Brain microvascular endothelial cell (primary cell): ENCODE results near the gene MEGF11.

Experiments
- DNase-seq: peaks from one replicate; pipeline ENCODE4 v3.0.0-alpha.2; 2020
- H3K27ac ChIP-seq: fragments of 250-450 bp; sonication (Bioruptor Pico); 2 replicates; pipeline ENCODE4 v1.5.1; 2020; ENCODE audit warnings: mild to moderate bottlenecking, moderate library complexity
- H3K27me3 ChIP-seq: fragments of 250-450 bp; sonication (Bioruptor Pico); replicated peaks from 2 replicates; pipeline ENCODE4 v1.5.1; 2020; ENCODE audit warnings: mild to moderate bottlenecking
- H3K36me3 ChIP-seq: fragments of 250-450 bp; sonication (Bioruptor Pico); replicated peaks from 2 replicates; pipeline ENCODE4 v1.5.1; 2020; ENCODE audit warnings: mild to moderate bottlenecking
- H3K4me3 ChIP-seq: 2 replicates; pipeline ENCODE4 v1.5.1; 2011; ENCODE audit warnings: low read depth, mild to moderate bottlenecking, control low read depth, low read length, moderate library complexity
- CTCF ChIP-seq: IDR thresholded peaks from 2 replicates; pipeline ENCODE4 v1.5.1; 2011; ENCODE audit warnings: low read depth, mild to moderate bottlenecking, moderate library complexity, low read length, control low read depth, inconsistent platforms; ENCODE audit errors: missing control alignments
- in situ Hi-C: cut with HindIII; loops from 2 replicates; pipeline ENCODE4 v1.10.0; 2017; ENCODE audit warnings: low sequenced_read_pairs, low pct_ligation_motif_present

The MEGF11 gene

GRCh38 chr15:66211670-66212562, 41.6 kb downstream of the MEGF11 start:
- no peaks in the 10 kb centered on the region for H3K36me3 ChIP-seq
- H3K4me3 ChIP-seq, result no peak overlapping the region
- H3K27me3 ChIP-seq, result peaks cover 2% of the 10 kb centered on the region
- TF ChIP-seq CTCF, result no peak
- no peak overlapping the region for H3K27ac ChIP-seq
- DNase-seq, result no peak
- in situ Hi-C loops, result no loop called here

- in situ Hi-C loops, result no loop called here
Observed at GRCh38 chr15:66210684-66211083, 42.9 kb downstream of the MEGF11 start.

GRCh38 chr15:66198757-66199156, 54.8 kb downstream of the MEGF11 start:
- Histone ChIP-seq H3K27ac (no peak overlapping the region), H3K27me3 (no peaks in the 10 kb centered on the region), H3K4me3 (no peak overlapping the region), H3K36me3 (no peaks in the 10 kb centered on the region)
- in situ Hi-C loops, result no loop called here
- no peak for DNase-seq
- TF ChIP-seq CTCF, result no peak

More at GRCh38 chr15:66210684-66211083, 42.9 kb downstream of the MEGF11 start:
- Histone ChIP-seq H3K27ac (no peak overlapping the region), H3K27me3 (peaks cover 2% of the 10 kb centered on the region), H3K4me3 (no peak overlapping the region), H3K36me3 (no peaks in the 10 kb centered on the region)
- DNase-seq, result no peak
- TF ChIP-seq CTCF, result no peak

GRCh38 chr15:66196602-66197001, 56.9 kb downstream of the MEGF11 start:
- H3K27ac ChIP-seq, result no peak overlapping the region
- in situ Hi-C loops, result no loop called here

GRCh38 chr15:66195621-66196230, 57.8 kb downstream of the MEGF11 start:
- no peaks in the 10 kb centered on the region for H3K27me3 ChIP-seq
- DNase-seq, result no peak
- TF ChIP-seq CTCF, result no peak
- in situ Hi-C loops, result no loop called here
- no peaks in the 10 kb centered on the region for H3K36me3 ChIP-seq
- no peak overlapping the region for H3K4me3 ChIP-seq
- H3K27ac ChIP-seq, result no peak overlapping the region

More at GRCh38 chr15:66196602-66197001, 56.9 kb downstream of the MEGF11 start:
- no peaks in the 10 kb centered on the region for H3K27me3 ChIP-seq
- TF ChIP-seq CTCF, result no peak
- no peak overlapping the region for H3K4me3 ChIP-seq
- H3K36me3 ChIP-seq, result no peaks in the 10 kb centered on the region
- DNase-seq, result no peak

- no peak overlapping the region for H3K27ac ChIP-seq
- DNase-seq, result no peak
- H3K27me3 ChIP-seq, result no peaks in the 10 kb centered on the region
- no peaks in the 10 kb centered on the region for H3K36me3 ChIP-seq
- in situ Hi-C loops, result no loop called here
- TF ChIP-seq CTCF, result no peak
- H3K4me3 ChIP-seq, result no peak overlapping the region
Observed at GRCh38 chr15:66193066-66193465, 60.5 kb downstream of the MEGF11 start.
